Limb (tissue), 2 donors: ENCODE data around the gene KANSL1L.
A peak's percentile ranks its signal among the peaks of the same experiment; 100 is the strongest.
"Not testable (repeated sequence)": the region's sequence is repeated elsewhere in the genome, so short reads cannot be mapped to it uniquely, and the experiment has no call there.

ENCODE experiments used
- DNase-seq, 2 donors: peaks; one replicate each; pipeline ENCODE4 v3.0.0-alpha.2; 2016; ENCODE audit errors: extremely low spot score in 2 of 2

Gene KANSL1L

GRCh38 chr2:210179351-210179990 is 8.3 kb upstream of the KANSL1L start:
- no peak for DNase-seq

GRCh38 chr2:210177769-210178168 is 6.6 kb upstream of the KANSL1L start:
- no peak for DNase-seq

- DNase-seq, result not testable (repeated sequence)
These were observed 5.9 kb upstream of the KANSL1L start for GRCh38 chr2:210177115-210177514.

- DNase-seq, result no peak
These were observed 2.9 kb upstream of the KANSL1L start for GRCh38 chr2:210174086-210174485.

GRCh38 chr2:210172219-210172575 is 988 bp upstream of the KANSL1L start:
- no peak for DNase-seq

- peak; percentile 98 to 100 for DNase-seq
These were observed 534 bp downstream of the KANSL1L start for GRCh38 chr2:210170446-210171303.

- no peak for DNase-seq
These were observed 1.1 kb downstream of the KANSL1L start for GRCh38 chr2:210170196-210170445.

- DNase-seq, result peak in 1 of 2 donors; percentile 18
These were observed 1.6 kb downstream of the KANSL1L start for GRCh38 chr2:210169516-210170195.

- DNase-seq, result no peak
These were observed 4.0 kb downstream of the KANSL1L start for GRCh38 chr2:210167227-210167626.

- DNase-seq, result no peak
These were observed 8.6 kb downstream of the KANSL1L start for GRCh38 chr2:210162466-210163124.

GRCh38 chr2:210159059-210159458 is 12.2 kb downstream of the KANSL1L start:
- no peak for DNase-seq

- DNase-seq, result no peak
These were observed 13.0 kb downstream of the KANSL1L start for GRCh38 chr2:210158236-210158635.

- DNase-seq, result no peak
These were observed 13.7 kb downstream of the KANSL1L start for GRCh38 chr2:210157526-210157925.

GRCh38 chr2:210147614-210148013 is 23.6 kb downstream of the KANSL1L start:
- no peak for DNase-seq

- no peak for DNase-seq
These were observed 39.0 kb downstream of the KANSL1L start for GRCh38 chr2:210132239-210132638.

GRCh38 chr2:210128961-210129360 is 42.2 kb downstream of the KANSL1L start:
- no peak for DNase-seq

GRCh38 chr2:210113614-210114235 is 57.5 kb downstream of the KANSL1L start:
- no peak for DNase-seq

GRCh38 chr2:210112871-210113270 is 58.3 kb downstream of the KANSL1L start:
- DNase-seq, result no peak

GRCh38 chr2:210099940-210100339 is 71.3 kb downstream of the KANSL1L start:
- no peak for DNase-seq

- no peak for DNase-seq
These were observed 76.4 kb downstream of the KANSL1L start for GRCh38 chr2:210094787-210095186.

- no peak for DNase-seq
These were observed 78.4 kb downstream of the KANSL1L start for GRCh38 chr2:210092791-210093190.

GRCh38 chr2:210086930-210087329 is 84.3 kb downstream of the KANSL1L start:
- DNase-seq, result no peak
